HG03575 (cell line): ENCODE results near the gene TRIM3.
"Not testable (repeated sequence)": the region's sequence is repeated elsewhere in the genome, so short reads cannot be mapped to it uniquely, and the experiment has no call there.

Experiments
- ATAC-seq: cut with Tn5 transposase; IDR thresholded peaks from one replicate; pipeline ENCODE4 v1.9.1; 2021; ENCODE audit not compliant: unreplicated experiment, insufficient number of reproducible peaks, low FRiP score; ENCODE audit errors: extremely low read depth

The TRIM3 gene

DNA sequence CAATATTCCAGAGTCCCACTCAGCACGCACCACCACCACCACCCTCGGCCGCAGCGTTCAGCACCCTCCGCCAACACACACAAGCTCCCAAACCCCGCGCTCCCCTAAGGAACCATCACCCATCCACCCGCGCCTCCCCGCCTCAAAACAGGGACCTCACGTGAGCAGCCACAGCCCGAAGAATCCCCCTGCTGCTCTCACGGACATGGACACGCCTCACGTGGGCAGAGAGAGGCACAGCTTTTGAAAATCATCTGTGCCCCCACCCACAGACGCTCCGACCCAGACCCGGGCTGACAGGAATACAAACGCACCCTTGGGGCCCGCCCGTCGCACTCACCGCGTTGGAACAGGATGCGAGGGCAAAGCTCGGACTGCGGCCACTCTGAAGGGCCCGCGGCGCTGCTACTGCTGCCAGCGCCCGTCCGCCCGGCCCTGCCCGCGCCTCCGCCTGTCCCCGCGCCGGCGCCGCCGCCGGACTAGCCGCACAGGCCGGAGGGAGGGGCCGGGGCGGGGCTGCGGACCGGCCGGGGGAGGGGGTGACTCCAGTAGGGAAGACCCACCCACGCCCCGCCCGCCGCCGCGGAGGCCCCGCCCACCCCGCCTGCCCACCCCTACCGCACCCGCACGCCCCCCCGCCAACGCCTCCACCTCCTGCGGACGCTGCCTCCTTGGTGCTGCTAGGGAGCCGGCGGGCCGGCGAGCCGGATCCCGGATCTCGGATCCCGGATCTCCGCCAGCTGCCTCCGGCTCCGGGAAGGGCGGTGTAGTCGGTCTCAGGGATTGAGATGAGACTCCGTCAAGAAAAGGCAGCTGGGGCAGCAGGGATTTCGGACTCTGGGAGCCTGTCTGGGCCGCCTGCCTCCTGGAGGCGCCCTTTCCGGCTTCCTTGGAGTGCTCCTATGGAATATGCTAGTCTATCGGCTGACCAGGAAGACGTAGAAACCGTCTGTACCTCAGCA lies at the start of gene TRIM3:
Gene TRIM3, minus strand, starts transcription at position 491 of the 962 bp plus-strand sequence. CDS start 8,246 bp downstream, outside the sequence.
- ATAC-seq: no peak

DNA sequence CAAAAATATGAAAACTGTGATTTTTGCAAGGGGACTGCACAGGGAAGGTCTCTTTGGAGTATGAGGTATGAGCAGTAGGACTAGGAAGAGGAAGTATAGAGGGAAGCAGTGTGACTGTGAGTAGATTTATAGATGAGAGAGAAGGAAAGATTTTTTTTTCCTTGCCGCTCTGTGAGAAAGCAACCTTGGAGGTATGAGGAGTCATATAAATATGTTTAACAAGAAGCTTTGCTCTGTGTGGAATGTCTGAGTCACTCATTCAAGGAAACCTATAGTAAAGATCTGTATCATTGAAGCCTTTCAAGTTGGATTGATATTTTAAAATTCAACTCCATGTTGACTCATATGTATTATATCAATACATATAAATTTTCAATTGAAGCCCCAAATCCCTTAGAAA lies 49.5 kb upstream of the TRIM3 start:
- ATAC-seq: no peak

DNA sequence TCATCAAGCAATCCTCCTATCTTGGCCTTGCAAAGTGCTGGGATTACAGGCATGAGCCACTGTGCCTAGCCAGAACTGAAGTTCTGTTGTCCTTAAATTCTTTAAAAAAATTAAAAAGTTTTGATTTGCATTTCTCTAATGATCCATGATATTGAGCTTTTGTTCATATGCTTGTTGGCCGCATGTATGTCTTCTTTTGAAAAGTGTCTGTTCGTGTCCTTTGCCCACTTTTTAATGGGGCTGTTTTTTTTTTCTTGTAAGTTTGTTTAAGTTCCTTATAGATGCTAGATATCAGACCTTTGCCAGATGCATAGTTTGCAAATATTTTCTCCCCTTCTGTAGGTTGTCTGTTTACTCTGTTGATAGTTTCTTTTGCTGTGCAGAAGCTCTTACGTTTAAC lies 48.2 kb upstream of the TRIM3 start:
- ATAC-seq: not testable (repeated sequence)

DNA sequence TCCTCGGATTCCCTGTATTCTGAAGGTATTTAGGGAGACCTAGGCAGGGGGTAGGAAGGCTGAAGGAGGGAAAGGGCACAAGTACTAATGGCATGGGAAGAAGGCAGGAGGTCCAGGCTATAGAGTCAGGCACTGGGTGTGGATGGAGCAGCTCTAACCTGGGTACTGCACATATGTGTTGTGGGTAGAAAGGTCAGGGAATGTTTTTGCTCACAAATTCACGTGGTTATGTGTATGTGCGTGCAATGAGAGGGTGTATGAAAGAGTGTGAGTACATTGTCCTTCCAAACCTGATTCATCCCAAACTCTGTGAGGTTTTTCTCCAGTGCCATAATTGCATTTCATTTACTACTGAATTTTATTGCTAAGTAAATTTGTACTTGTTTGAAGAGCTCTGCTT lies 46.5 kb upstream of the TRIM3 start:
- ATAC-seq: no peak

DNA sequence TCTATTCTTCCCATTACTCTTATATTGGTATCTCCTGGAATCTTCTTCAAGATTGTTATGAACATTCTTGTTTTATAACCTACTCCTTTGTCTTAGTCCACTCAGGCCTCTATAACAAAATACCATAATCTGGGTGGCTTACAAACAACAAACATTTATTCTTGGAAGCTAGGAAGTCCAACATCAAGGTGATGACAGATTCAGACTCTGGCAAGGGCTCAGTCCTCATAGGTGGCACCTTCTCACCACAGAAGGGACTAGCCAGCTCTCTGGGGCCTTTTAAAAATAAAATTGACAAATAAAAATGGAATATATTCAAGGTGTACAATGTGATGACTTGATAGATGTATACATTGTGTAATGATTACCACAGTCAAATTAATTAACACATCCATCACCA lies 43.1 kb upstream of the TRIM3 start:
- ATAC-seq: no peak

DNA sequence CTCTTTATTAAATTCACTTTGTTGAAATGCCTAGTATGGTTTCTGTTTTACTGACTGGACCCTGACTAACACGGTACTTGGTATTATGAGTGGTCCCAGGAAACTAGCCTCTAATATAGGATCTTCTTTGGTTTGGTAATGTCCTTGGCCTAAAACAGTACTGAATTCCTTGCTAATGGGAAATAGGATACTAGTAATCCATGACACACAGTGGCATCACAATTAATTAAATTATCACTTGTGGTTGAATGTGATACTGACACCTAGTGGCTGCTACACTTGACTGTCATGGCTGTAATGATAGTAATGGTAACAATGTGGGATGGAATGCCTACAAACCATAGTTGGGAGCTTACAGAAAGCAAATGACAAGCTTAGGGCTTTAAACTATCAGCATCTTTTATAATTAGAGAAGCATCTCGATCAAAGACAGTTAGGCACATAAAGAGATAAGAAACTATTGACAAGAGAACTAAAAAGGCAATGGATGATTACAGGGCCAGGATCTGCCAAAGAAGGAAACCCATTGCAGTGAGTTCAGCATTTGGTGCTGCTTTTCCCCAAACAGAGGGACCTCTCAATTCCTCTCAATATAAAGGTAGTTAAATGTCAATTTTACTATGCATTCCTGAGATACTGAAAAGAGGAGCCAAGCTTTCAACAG lies 32.0 kb upstream of the TRIM3 start:
- ATAC-seq: no peak

DNA sequence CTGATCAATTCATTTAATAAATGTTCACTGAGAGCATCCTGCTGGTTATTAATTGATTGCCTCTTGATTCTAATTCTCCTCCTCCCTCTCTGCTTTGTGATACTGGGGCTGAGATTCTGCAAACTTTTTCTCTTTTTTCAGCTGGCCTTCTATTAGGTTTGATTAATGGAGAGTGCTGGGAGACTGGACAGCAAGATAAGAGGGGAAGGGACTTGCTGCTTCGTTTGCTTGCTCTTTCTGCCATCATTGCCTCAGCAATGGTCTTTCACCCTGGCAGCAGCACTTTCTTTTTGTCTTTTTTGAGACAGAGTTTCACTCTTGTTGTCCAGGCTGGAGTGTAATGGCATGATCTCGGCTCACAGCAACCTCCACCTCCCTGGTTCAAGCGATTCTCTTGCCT lies 30.4 kb upstream of the TRIM3 start:
- no peak for ATAC-seq

DNA sequence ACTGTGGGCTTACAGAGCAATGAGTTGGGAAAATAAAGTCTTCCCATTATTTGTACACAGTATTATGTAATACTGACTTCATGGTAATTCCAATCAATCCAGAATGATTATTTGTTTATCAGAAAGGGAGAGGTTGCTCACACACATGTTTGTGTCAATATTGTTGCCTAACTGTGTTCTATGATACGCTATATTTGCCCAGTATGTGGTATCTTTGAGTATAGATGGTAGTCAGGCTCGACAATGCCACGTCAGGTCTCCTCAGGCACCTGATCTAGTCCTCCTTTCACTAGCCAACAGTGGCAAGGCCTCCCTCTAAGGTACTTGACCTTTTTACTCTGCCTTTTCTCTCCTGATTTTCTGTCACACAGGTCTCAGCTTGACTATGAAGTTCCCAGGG lies 28.6 kb upstream of the TRIM3 start:
- ATAC-seq: no peak

DNA sequence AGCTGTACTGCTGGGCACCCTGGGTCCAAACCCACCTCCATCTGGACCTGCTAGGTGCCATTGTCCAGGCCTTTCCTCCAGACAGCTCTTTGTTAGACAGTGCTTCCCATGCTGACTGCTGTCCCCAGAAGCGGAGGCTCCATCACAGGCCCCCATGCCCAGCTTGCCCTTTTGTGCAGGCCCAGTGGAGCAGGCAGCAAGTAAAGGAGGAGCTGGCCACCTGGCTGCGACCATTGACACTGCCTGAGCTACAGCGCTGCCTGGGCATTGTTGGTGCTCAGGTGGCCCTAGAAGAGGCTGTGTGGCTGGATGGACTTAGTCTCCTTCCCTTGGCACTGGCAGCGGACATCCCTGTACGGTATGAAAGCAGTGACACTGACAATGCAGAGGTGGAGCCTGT lies 24.8 kb upstream of the TRIM3 start:
- ATAC-seq: no peak

DNA sequence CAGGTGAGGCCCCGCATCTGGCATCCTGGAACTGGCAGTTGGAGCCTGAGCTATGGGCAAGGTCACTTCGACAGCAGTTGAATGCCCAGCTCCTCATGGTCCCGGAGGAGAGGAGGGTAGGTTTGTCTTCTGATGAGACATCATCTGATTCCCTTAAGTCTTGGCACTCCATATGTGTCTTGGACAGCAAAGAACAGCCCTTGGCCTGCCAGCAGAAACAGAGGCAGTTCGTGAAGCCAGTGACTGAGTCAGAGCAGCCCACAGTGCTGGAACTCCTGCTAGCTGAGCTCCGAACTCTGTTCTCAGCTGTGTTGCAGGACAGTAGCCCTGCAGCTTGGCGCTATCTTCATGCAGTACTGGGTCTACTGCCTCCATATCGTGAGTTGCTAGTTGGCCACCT lies 24.4 kb upstream of the TRIM3 start:
- ATAC-seq: no peak

DNA sequence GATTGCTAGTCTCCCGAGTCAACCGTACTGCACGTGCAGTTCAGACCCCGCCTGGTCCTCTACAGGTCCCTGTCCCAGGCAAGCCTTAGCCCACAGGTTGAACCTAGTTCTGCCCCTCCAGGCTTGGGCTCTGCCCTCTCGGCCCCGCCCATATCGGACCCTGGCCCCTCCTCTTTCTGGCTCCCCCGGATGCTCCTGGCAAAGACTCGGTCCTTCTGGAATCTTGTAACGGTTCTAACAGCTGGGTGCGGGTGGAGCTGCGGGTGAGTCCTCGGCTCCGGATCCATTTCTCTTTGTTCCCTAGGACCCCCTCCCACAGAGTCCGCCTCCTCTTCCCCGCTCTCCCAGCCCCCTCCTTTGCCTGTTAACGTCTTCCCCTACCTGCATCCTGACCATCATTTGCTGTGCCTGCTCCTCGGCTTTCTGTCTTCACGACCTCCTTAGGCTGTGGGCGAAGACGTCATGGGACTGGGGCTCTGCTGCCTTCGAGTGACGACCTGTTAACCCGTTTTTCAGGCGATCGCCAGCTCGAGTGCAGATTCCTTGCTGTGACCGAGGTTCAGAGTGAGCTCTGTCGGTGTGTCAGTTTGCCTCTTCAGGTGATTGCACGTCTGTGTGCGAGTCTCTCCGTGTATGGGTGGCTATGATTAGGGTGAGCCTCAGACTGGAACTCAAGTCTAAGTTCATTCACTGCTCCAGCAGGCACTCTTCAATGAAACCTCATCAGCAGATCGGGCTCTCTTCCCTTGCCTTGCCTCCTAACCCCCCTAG lies 23.5 kb upstream of the TRIM3 start, which contains the start of gene DNHD1:
Gene DNHD1, plus strand, starts transcription at position 212 of the 771 bp plus-strand sequence. CDS start 936 bp downstream, outside the sequence.
- no peak for ATAC-seq

DNA sequence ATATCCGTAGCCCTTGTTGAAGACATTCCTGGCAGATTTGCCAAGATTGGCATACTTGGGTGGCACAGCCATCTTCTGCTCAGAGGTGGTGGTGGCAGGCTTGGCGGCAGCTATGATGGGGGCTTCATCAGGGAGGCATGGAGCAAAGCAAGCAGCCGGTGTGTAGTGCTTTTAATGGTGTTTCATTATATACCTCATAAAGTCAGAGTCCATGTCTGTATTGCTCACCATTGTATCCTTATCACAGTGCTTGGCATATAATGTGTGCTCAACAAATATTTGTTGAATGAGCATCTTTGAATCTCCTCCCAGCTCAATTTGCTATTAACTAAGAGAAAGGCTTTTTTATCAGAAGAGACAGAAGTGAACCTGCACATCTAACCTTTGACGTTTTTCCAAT lies 15.6 kb upstream of the TRIM3 start:
- no peak for ATAC-seq

DNA sequence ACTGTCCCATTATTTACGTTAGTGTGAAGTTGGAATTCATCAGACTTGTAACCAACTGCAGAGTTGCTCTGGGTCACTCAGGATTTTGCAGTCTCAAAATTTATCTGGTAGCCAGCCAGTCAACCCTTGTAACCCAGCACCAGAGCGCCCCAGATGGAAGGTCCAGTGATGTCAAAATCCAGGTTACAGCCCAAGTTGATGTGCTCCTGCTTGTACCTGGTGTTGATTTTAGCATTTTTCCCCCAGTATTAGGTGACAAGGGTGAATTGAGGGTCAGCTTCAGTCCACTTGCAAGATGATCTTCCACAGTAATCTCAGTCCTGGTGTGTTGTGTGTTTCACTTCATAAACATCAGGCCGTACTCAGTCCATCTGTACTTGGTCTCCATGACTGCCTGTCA lies 15.1 kb upstream of the TRIM3 start:
- ATAC-seq: no peak

DNA sequence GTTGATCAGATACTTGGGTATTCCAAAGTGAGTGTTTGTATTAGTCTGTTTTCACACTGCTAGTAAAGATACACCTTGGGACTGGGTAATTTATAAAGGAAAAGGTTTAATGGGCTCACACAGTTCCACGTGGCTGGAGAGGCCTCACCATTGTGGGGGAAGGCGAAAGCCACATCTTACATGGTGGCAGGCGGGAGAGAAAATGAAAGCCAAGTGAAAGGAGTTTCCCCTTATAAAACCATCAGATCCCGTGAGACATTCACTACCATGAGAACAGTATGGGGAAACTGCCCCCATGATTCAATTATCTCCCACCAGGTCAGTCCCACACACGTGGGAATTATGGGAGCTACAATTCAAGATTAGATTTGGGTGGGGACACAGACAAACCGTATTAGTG lies 14.6 kb upstream of the TRIM3 start:
- ATAC-seq: no peak

DNA sequence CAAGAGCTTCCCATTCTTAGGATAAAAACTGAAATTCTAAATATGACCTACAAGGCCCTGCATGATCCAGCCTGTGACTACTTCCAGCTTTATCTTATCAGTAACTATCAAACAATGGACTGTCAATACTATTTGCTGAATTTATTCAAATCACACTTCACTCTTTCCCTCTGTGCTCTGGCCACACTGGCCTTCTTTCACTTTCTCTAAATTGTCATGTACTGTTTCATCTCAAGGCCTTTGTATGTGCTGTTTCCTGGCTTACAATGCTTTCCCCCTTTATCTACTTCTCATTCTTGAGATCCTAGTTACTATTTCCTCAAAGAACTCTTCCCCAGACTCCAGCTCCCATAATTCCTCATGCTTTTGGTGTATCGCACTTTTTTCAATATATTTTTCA lies 13.2 kb upstream of the TRIM3 start:
- no peak for ATAC-seq

DNA sequence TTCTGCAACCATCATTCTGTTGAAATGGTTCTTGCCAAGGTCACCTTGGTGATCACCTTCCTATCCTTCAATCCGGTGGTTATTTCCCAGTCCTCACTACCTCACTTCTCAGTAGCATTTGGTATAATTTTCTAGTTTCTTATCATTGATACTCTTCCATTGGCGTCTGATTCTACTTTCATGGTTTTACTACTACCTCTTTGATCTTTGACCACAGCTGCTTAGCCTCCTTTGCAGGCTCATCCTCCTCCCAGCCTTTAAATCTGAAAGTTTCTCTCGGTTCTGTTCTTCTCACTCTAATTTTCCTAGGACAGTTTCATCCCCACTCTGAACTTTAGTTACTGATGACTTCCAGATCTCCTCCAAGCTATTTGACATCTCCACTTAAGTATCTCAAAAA lies 12.5 kb upstream of the TRIM3 start:
- no peak for ATAC-seq

DNA sequence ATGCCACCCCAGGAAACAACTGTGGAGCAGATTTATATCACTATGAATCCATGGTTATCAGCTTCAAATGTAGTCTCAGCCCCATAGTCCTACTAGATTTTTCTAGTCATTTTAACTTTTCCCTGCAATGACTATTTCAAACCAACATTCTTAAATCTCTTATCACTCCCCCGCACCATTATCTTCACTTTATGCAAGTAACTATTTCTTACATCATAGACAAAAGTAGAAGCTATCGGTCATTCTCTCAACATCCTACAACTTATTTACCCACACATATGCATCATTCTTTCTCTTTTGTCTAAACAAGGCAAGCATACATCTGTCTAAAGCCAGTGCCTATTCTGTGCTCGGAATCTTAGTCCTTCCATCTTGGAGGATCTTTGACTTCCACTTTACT lies 11.9 kb upstream of the TRIM3 start:
- no peak for ATAC-seq

DNA sequence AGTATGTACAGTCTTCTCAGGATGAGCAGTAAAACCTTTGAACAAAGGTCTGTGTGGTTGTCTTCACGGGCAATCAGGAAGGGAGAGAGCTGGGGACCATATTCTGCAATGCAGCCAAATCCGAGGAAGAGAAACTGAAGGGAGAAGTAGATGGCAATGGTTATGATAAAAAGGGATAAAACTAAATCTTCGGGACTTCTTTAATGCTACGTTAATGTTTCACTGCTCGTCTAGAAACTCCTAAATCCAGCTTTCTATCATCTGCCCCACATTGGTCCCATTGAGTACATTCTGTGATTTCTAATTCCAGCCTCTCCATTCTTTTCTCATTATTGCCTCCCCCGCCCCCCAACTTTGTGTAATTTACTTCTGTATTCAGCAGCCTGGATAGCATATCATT lies 9.3 kb upstream of the TRIM3 start:
- no peak for ATAC-seq

DNA sequence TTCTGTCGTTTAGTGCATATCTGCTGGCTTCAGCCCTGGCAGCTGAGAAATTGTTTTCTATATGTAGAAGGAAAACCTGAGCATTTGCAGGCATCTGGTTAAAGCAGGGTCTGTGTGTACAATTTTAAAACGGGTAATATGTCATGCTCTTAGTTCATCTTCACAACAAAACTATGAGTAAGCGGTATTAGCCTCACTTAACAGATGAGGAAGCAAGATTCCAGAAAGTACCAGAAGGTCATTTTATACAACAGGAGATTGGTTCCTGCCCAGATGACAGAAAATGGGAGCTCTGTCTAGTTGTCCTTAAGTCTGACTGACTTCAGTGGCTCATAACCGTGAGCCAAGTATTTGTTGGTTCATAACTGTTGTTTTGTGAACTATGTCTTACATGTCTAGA lies 8.7 kb upstream of the TRIM3 start:
- ATAC-seq: no peak

DNA sequence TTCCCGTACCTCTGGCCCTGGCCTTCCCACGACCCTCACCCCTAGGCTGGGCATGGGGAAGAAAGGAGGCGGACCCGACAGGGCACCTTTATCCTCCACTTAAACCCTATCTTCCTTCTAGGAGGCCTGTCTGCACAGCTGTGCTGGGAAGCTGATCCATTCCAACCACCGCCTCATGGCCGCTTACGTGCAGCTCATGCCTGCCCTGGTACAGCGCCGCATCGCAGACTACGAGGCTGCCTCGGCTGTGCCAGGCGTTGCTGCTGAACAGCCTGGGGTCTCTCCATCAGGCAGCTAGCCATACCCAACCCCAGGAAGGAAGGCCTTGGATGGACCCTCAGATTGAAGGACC lies 8.2 kb upstream of the TRIM3 start:
- ATAC-seq: no peak
